ENCODE results near the gene PGBD5.

- TF ChIP-seq RAD21 (IDR thresholded peaks at IDR 0.05; ENCODE audit: low read length), result no peak
- no peak for TF ChIP-seq GATA2 (CRISPR knock-in tag; IDR thresholded peaks at IDR 0.05)
These were observed 103.7 kb downstream of the PGBD5 start for GRCh38 chr1:230322421-230322756.

Data from SK-N-SH (cell line).